ENCODE results near the gene ZDHHC1. TPM values are rescaled to one million over a fixed set of nuclear protein-coding genes. Genes with fewer than 3 reads are reported as not detected.

Gene ZDHHC1
- total RNA-seq, 4 donors from 2014 or later = 2.5 to 11.1 (median 3.8) TPM

- intact Hi-C loops (cut with DNase I) = loop anchor here (5.0 kb wide), 1 partner anchor 39 kb away; no protein-coding TSS in a partner anchor
- Histone ChIP-seq H3K27me3 (peaks cover 0 to 23% (median 0%) of the 10 kb centered on the region in 4 donors), H3K9me3 (no peaks in the 10 kb centered on the region), H3K4me1 (peaks cover 0 to 6% (median 0%) of the 10 kb centered on the region in 3 donors), H3K36me3 (no peaks in the 10 kb centered on the region), H3K27ac (no peak overlapping the region), H3K4me3 (no peak overlapping the region)
- DNase-seq = no peak
- no peak for TF ChIP-seq POLR2A (IDR thresholded peaks at IDR 0.05)
- TF ChIP-seq, protein P1, sequence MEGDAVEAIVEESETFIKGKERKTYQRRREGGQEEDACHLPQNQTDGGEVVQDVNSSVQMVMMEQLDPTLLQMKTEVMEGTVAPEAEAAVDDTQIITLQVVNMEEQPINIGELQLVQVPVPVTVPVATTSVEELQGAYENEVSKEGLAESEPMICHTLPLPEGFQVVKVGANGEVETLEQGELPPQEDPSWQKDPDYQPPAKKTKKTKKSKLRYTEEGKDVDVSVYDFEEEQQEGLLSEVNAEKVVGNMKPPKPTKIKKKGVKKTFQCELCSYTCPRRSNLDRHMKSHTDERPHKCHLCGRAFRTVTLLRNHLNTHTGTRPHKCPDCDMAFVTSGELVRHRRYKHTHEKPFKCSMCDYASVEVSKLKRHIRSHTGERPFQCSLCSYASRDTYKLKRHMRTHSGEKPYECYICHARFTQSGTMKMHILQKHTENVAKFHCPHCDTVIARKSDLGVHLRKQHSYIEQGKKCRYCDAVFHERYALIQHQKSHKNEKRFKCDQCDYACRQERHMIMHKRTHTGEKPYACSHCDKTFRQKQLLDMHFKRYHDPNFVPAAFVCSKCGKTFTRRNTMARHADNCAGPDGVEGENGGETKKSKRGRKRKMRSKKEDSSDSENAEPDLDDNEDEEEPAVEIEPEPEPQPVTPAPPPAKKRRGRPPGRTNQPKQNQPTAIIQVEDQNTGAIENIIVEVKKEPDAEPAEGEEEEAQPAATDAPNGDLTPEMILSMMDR (IDR thresholded peaks at IDR 0.05) = no peak
- 78 to 92% methylated on average over 5 of the region's 5 CpGs for WGBS, 2 donors
Observed at GRCh38 chr16:67423015-67423414, 6.7 kb upstream of the ZDHHC1 start.

DNA sequence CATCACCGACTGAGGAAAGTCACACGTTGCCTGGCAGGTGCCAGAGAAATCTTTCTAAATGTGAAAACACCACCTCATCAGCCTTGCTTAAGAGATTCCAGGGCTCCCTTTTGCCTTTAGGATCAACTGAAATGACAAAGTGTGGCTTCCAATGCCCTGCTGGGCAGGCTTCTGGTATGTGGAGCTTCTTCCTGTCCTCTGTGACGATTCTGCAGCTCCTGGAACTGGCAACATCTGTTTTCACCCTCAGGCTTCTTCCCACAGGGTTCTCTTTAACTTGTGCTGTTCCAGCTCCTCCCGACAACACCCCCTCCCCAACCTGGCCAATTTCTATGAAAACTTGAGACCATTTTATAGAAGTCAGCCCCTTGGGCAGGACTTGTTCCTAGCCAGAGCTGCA lies 4.8 kb upstream of the ZDHHC1 start:
- WGBS, 2 donors = 78 to 94% methylated on average over 3 to 4 of the region's 4 CpGs

GRCh38 chr16:67419931-67420330 lies 3.7 kb upstream of the ZDHHC1 start:
- H3K27ac ChIP-seq = no peak overlapping the region
- no peak for DNase-seq
- WGBS, 2 donors = 54 to 75% methylated on average over 3 of the region's 3 CpGs
- H3K9me3 ChIP-seq = no peaks in the 10 kb centered on the region
- TF ChIP-seq POLR2A (IDR thresholded peaks at IDR 0.05) = no peak
- TF ChIP-seq, protein P1 (IDR thresholded peaks at IDR 0.05) = no peak
- intact Hi-C loops (cut with DNase I) = loop anchor here (5.0 to 10.0 kb wide), 3 partner anchors 42 to 135 kb away; no protein-coding TSS in a partner anchor
- H3K4me3 ChIP-seq = no peak overlapping the region
- H3K36me3 ChIP-seq = no peaks in the 10 kb centered on the region
- peaks cover 0 to 23% (median 10%) of the 10 kb centered on the region in 3 donors for H3K4me1 ChIP-seq
- H3K27me3 ChIP-seq = peaks cover 0 to 6% (median 0%) of the 10 kb centered on the region in 4 donors

More for the DNA sequence above, 4.8 kb upstream of the ZDHHC1 start:
- intact Hi-C loops (cut with DNase I) = loop anchor here (5.0 kb wide), 1 partner anchor 41 kb away; no protein-coding TSS in a partner anchor
- H3K27me3 ChIP-seq = peaks cover 0 to 11% (median 0%) of the 10 kb centered on the region in 4 donors
- no peak for TF ChIP-seq POLR2A (IDR thresholded peaks at IDR 0.05)
- TF ChIP-seq, protein P1 (IDR thresholded peaks at IDR 0.05) = no peak
- no peaks in the 10 kb centered on the region for H3K9me3 ChIP-seq
- no peaks in the 10 kb centered on the region for H3K36me3 ChIP-seq
- DNase-seq = no peak
- H3K4me3 ChIP-seq = no peak overlapping the region
- H3K4me1 ChIP-seq = peaks cover 0 to 12% (median 0%) of the 10 kb centered on the region in 3 donors
- H3K27ac ChIP-seq = no peak overlapping the region

DNA sequence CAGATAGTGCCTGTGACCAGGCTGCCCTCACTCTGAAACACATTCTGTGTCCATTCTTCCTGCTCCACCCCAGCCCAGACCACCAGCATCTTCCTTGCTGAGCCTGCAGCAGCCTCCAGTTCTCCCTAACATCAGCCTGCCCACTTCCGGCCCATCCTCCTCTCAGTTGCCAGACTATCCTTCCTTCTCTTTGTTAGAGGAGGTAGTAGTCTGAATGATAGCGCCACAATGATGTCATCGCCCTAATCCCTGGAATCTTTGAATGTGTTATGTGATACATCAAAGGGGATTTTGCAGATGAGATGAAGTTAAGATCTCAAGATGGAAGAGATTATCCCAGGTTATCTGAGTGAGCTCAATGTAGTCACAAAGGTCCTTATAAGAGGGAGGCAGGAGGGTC lies 3.2 kb upstream of the ZDHHC1 start:
- intact Hi-C loops (cut with DNase I) = loop anchor here (5.0 to 10.0 kb wide), 2 partner anchors 47 to 135 kb away; no protein-coding TSS in a partner anchor
- H3K36me3 ChIP-seq = no peaks in the 10 kb centered on the region
- WGBS, 2 donors = 84 to 86% methylated on average over 3 of the region's 3 CpGs

More for the DNA sequence above, 3.2 kb upstream of the ZDHHC1 start:
- no peak for DNase-seq
- Histone ChIP-seq H3K27me3 (peaks cover 0 to 2% (median 0%) of the 10 kb centered on the region in 4 donors), H3K27ac (no peak overlapping the region), H3K9me3 (no peaks in the 10 kb centered on the region), H3K4me1 (peaks cover 0 to 27% (median 11%) of the 10 kb centered on the region in 3 donors), H3K4me3 (no peak overlapping the region)
- TF ChIP-seq, protein P1 (IDR thresholded peaks at IDR 0.05) = no peak
- TF ChIP-seq POLR2A (IDR thresholded peaks at IDR 0.05) = no peak
